IMR-90 (cell line): ENCODE measurements around the gene OR6K6. TPM values are rescaled to one million over a fixed set of nuclear protein-coding genes. Genes with fewer than 3 reads are reported as not detected.

Experiments used
- ATAC-seq: fragments of 200-7000 bp; cut with Tn5 transposase; 2 replicates; pipeline ENCODE4 v1.9.1; 2020; ENCODE audit warnings: low read depth, mild to moderate bottlenecking, moderate library complexity
- BruUV-seq: library from RNA; stranded (reverse); fragments of 400-500 nt; replicated peaks from 2 replicates; lab custom pipeline; 2021; lab: Mats Ljungman, UMichigan
- CTCF ChIA-PET: fragments of 300-600 bp; formaldehyde crosslinking; extraction: SDS; loops from one replicate; lab custom pipeline; 2021; ENCODE audit warnings: antibody characterized with exemption; lab: Yijun Ruan, JAX
- POLR2A ChIA-PET: fragments of 300-600 bp; sonication (Branson Sonifier 250); formaldehyde crosslinking; loops from one replicate; lab custom pipeline; 2022; ENCODE audit warnings: antibody characterized with exemption; ENCODE audit not compliant: unreplicated experiment; lab: Charles Lee
- DNase-seq: peaks from one replicate; pipeline ENCODE4 v3.0.0; 2013
- H2AFZ ChIP-seq: replicated peaks from 2 replicates; pipeline ENCODE3; 2013; ENCODE audit warnings: low read length, mild to moderate bottlenecking; ENCODE audit not compliant: poor library complexity
- H2AK5ac ChIP-seq: 2 replicates; pipeline ENCODE4 v1.6.1; 2013; ENCODE audit warnings: low read depth, low read length, inconsistent platforms
- H2AK9ac ChIP-seq: replicated peaks from 2 replicates; pipeline ENCODE3; 2013; ENCODE audit warnings: mild to moderate bottlenecking, low read depth, low read length, moderate library complexity; ENCODE audit not compliant: poor library complexity
- H2BK120ac ChIP-seq: 2 replicates; pipeline ENCODE4 v1.6.1; 2013; ENCODE audit warnings: low read depth, low read length, inconsistent platforms
- H2BK15ac ChIP-seq: 3 replicates; pipeline ENCODE4 v1.6.1; 2013; ENCODE audit warnings: low read depth, low read length, inconsistent platforms
- H2BK20ac ChIP-seq: 2 replicates; pipeline ENCODE4 v1.6.1; 2013; ENCODE audit warnings: low read depth, mild to moderate bottlenecking, inconsistent platforms, low read length, moderate library complexity
- H2BK5ac ChIP-seq: 2 replicates; pipeline ENCODE4 v1.6.1; 2013; ENCODE audit warnings: mild to moderate bottlenecking, low read depth, low read length, inconsistent platforms; ENCODE audit not compliant: poor library complexity, severe bottlenecking
- H3K14ac ChIP-seq: replicated peaks from 2 replicates; pipeline ENCODE4 v1.6.1; 2013; ENCODE audit warnings: low read depth, low read length, inconsistent platforms
- H3K18ac ChIP-seq: 2 replicates; pipeline ENCODE4 v1.6.1; 2013; ENCODE audit warnings: low read depth, low read length, control low read depth
- H3K23ac ChIP-seq: 2 replicates; pipeline ENCODE4 v1.6.1; 2013; ENCODE audit warnings: low read depth, low read length, inconsistent platforms
- H3K27ac ChIP-seq: 2 replicates; pipeline ENCODE4 v1.5.1; 2013; ENCODE audit warnings: mild to moderate bottlenecking, control low read depth, low read length; ENCODE audit not compliant: insufficient read depth
- H3K27me3 ChIP-seq: 2 replicates; pipeline ENCODE4 v1.6.1; 2013; ENCODE audit warnings: low read length; ENCODE audit not compliant: control insufficient read depth, insufficient read depth
- H3K36me3 ChIP-seq: 2 replicates; pipeline ENCODE4 v1.6.1; 2013; ENCODE audit warnings: low read length, mixed read lengths; ENCODE audit not compliant: control insufficient read depth, insufficient read depth
- H3K4ac ChIP-seq: 2 replicates; pipeline ENCODE4 v1.6.1; 2013; ENCODE audit warnings: low read depth, low read length, inconsistent platforms
- H3K4me1 ChIP-seq: 2 replicates; pipeline ENCODE4 v1.6.1; 2013; ENCODE audit warnings: low read length, mixed read lengths; ENCODE audit not compliant: control insufficient read depth, insufficient read depth
- H3K4me2 ChIP-seq: 2 replicates; pipeline ENCODE4 v1.6.1; 2013; ENCODE audit warnings: low read depth, mild to moderate bottlenecking, control low read depth, low read length, moderate library complexity
- H3K4me3 ChIP-seq: 2 replicates; pipeline ENCODE4 v1.5.1; 2013; ENCODE audit warnings: low read depth, mild to moderate bottlenecking, control low read depth, low read length, moderate library complexity; ENCODE audit not compliant: insufficient read depth
- H3K56ac ChIP-seq: 2 replicates; pipeline ENCODE4 v1.6.1; 2013; ENCODE audit warnings: low read length, inconsistent platforms; ENCODE audit not compliant: insufficient read depth; ENCODE audit errors: extremely low read depth
- H3K79me1 ChIP-seq, 2 experiments: 2 replicates each; pipeline ENCODE4 v1.6.1; 2013; ENCODE audit warnings: low read length in 2 of 2, inconsistent platforms in 1 of 2, low read depth in 1 of 2
- H3K9ac ChIP-seq: 2 replicates; pipeline ENCODE4 v1.6.1; 2013; ENCODE audit warnings: low read depth, low read length, control low read depth
- H3K9me1 ChIP-seq: 2 replicates; pipeline ENCODE4 v1.6.1; 2013; ENCODE audit warnings: low read length, inconsistent platforms; ENCODE audit not compliant: insufficient read depth
- H3K9me3 ChIP-seq: 2 replicates; pipeline ENCODE4 v1.6.1; 2013; ENCODE audit warnings: low read length; ENCODE audit not compliant: control insufficient read depth, insufficient read depth
- H4K20me1 ChIP-seq: 2 replicates; pipeline ENCODE4 v1.6.1; 2013; ENCODE audit warnings: low read length, inconsistent platforms; ENCODE audit not compliant: insufficient read depth
- H4K5ac ChIP-seq: 2 replicates; pipeline ENCODE4 v1.6.1; 2013; ENCODE audit warnings: mild to moderate bottlenecking, low read depth, low read length, control low read depth
- H4K8ac ChIP-seq, 2 experiments: 2 replicates each; pipeline ENCODE4 v1.6.1; 2013; ENCODE audit warnings: low read depth in 2 of 2, low read length in 2 of 2, control low read depth in 1 of 2, inconsistent platforms in 1 of 2
- H4K91ac ChIP-seq: 2 replicates; pipeline ENCODE4 v1.6.1; 2013; ENCODE audit warnings: low read depth, low read length, inconsistent platforms; ENCODE audit not compliant: insufficient read depth
- CEBPB ChIP-seq: IDR thresholded peaks from 2 replicates; pipeline ENCODE4 v1.6.1; 2012; ENCODE audit warnings: low read depth, low read length, improper control_type of control experiment
- CHD1 ChIP-seq: IDR thresholded peaks from 2 replicates; pipeline ENCODE4 v1.6.1; 2012; ENCODE audit warnings: low read depth, low read length, improper control_type of control experiment
- ELK1 ChIP-seq: fragments of 150-350 bp; IDR thresholded peaks from 2 replicates; pipeline ENCODE4 v1.6.1; 2016; ENCODE audit warnings: low read depth, mild to moderate bottlenecking, low read length, moderate library complexity, borderline replicate concordance
- FOS ChIP-seq: fragments of 150-350 bp; IDR thresholded peaks from 2 replicates; pipeline ENCODE4 v1.6.1; 2016; ENCODE audit warnings: low read depth, low read length
- MAZ ChIP-seq: IDR thresholded peaks from 2 replicates; pipeline ENCODE4 v1.6.1; 2012; ENCODE audit warnings: low read depth, mild to moderate bottlenecking, low read length, improper control_type of control experiment, moderate library complexity, borderline replicate concordance
- POLR2A ChIP-seq: IDR thresholded peaks from 2 replicates; pipeline ENCODE4 v1.6.1; 2012; ENCODE audit warnings: mild to moderate bottlenecking, low read depth, low read length
- RCOR1 ChIP-seq: IDR thresholded peaks from 2 replicates; pipeline ENCODE4 v1.6.1; 2012; ENCODE audit warnings: mild to moderate bottlenecking, low read length, improper control_type of control experiment; ENCODE audit not compliant: insufficient replicate concordance
- RFX5 ChIP-seq: IDR thresholded peaks from 2 replicates; pipeline ENCODE4 v1.8.0; 2012; ENCODE audit warnings: low read depth, mild to moderate bottlenecking, low read length, moderate library complexity
- SMC3 ChIP-seq: fragments of 150-350 bp; IDR thresholded peaks from 2 replicates; pipeline ENCODE4 v1.6.1; 2016; ENCODE audit warnings: low read depth, mild to moderate bottlenecking, antibody characterized with exemption, low read length, moderate library complexity
- USF2 ChIP-seq: fragments of 150-350 bp; IDR thresholded peaks from 2 replicates; pipeline ENCODE4 v1.6.1; 2017; ENCODE audit warnings: mild to moderate bottlenecking, antibody characterized with exemption, low read length, low read depth
- WGBS, 2 experiments: methylation state at CpG; one replicate each; pipeline versions ENCODE4 v1.1.5 to v1.1.7; 2013; ENCODE audit warnings: missing lambda C conversion rate in 2 of 2; ENCODE audit not compliant: insufficient read length in 1 of 2; ENCODE audit errors: extremely low coverage in 2 of 2; 5-methylcytosine and 5-hydroxymethylcytosine counted together
- dilution Hi-C: fragments of 300-500 bp; cut with HindIII; formaldehyde crosslinking; loops from one replicate; pipeline ENCODE4 v1.14.3; 2018; ENCODE audit warnings: low sequenced_read_pairs; ENCODE audit not compliant: unreplicated experiment
- in situ Hi-C: fragments of 300-500 bp; cut with MboI; formaldehyde crosslinking; loops from 3 replicates; pipeline ENCODE4 v1.14.3; 2019; ENCODE audit warnings: low sequenced_read_pairs, inconsistent platforms, mixed read lengths
- intact Hi-C: fragments of 100-400 bp; cut with micrococcal nuclease; formaldehyde crosslinking; loops from 2 replicates; pipeline ENCODE4 v1.10.0; 2022
- polyA plus RNA-seq, 3 experiments: library from polyadenylated mRNA; depleted of rRNA; stranded (reverse); fragments of >200 nt; gene quantifications; 2 replicates each; pipeline ENCODE4 v1.2.3, GENCODE V29; 2012; ENCODE audit warnings: low replicate concordance in 1 of 3
- total RNA-seq: library from RNA; depleted of rRNA; stranded (reverse); fragments of >200 nt; gene quantifications from 2 replicates; pipeline ENCODE4 v1.2.3, GENCODE V29; 2012
- TF ChIP-seq, protein P1 (sequence below): conservative IDR thresholded peaks from 2 replicates; pipeline ENCODE4 v1.5.1; 2012; ENCODE audit warnings: mild to moderate bottlenecking, low read depth, low read length, improper control_type of control experiment

Gene OR6K6
- total and polyA plus RNA-seq, 2 of the 4 experiments (the other 2 are of a cell fraction) = not detected

GRCh38 chr1:158717344-158717743 lies 37.2 kb upstream of the OR6K6 start:
- Histone ChIP-seq H3K4me1 (no peaks in the 10 kb centered on the region), H2BK20ac (no peak overlapping the region), H3K79me1 (no peaks in the 10 kb centered on the region), H3K18ac (no peak overlapping the region), H2AFZ (no peak overlapping the region), H3K27me3 (no peaks in the 10 kb centered on the region), H2BK120ac (no peak overlapping the region), H3K23ac (no peak overlapping the region), H3K14ac (no peak overlapping the region), H4K20me1 (no peaks in the 10 kb centered on the region), H3K56ac (no peak overlapping the region), H3K4me3 (no peak overlapping the region), H2BK15ac (no peak overlapping the region), H4K91ac (no peak overlapping the region), H4K5ac (no peak overlapping the region), H3K9me3 (no peaks in the 10 kb centered on the region), H3K27ac (no peak overlapping the region), H2AK5ac (no peak overlapping the region), H4K8ac (no peak overlapping the region), H3K36me3 (no peaks in the 10 kb centered on the region), H3K9me1 (no peaks in the 10 kb centered on the region), H3K9ac (no peak overlapping the region), H2BK5ac (no peak overlapping the region), H2AK9ac (no peak overlapping the region), H3K4ac (no peak overlapping the region), H3K4me2 (no peak overlapping the region)
- no peak for TF ChIP-seq RFX5
- TF ChIP-seq ELK1 = no peak
- no peak for TF ChIP-seq RCOR1
- TF ChIP-seq CHD1 = no peak
- no peak for TF ChIP-seq USF2
- TF ChIP-seq CEBPB = no peak
- no peak for TF ChIP-seq FOS
- no peak for TF ChIP-seq SMC3
- no peak for TF ChIP-seq POLR2A
- TF ChIP-seq MAZ = no peak
- TF ChIP-seq, protein P1, sequence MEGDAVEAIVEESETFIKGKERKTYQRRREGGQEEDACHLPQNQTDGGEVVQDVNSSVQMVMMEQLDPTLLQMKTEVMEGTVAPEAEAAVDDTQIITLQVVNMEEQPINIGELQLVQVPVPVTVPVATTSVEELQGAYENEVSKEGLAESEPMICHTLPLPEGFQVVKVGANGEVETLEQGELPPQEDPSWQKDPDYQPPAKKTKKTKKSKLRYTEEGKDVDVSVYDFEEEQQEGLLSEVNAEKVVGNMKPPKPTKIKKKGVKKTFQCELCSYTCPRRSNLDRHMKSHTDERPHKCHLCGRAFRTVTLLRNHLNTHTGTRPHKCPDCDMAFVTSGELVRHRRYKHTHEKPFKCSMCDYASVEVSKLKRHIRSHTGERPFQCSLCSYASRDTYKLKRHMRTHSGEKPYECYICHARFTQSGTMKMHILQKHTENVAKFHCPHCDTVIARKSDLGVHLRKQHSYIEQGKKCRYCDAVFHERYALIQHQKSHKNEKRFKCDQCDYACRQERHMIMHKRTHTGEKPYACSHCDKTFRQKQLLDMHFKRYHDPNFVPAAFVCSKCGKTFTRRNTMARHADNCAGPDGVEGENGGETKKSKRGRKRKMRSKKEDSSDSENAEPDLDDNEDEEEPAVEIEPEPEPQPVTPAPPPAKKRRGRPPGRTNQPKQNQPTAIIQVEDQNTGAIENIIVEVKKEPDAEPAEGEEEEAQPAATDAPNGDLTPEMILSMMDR = no peak
- intact Hi-C loops (no loop called here), dilution Hi-C loops (no loop called here), in situ Hi-C loops (no loop called here)
- 63% methylated on average over 4 of the region's 6 CpGs; no CpG with 5 or more reads in 1 of the 2 experiments for WGBS, 2 experiments
- ChIA-PET CTCF (no interaction called here), POLR2A (no interaction called here)
- no peak for ATAC-seq
- no TSS peak for BruUV-seq
- no peak for DNase-seq
